GM10266 (cell line): Measurements from ENCODE around the gene CDKN2AIPNL.
A peak's percentile ranks its signal among the peaks of the same experiment; 100 is the strongest.
"Not testable (repeated sequence)": the region's sequence is repeated elsewhere in the genome, so short reads cannot be mapped to it uniquely, and the experiment has no call there.

Experiments used
- DNase-seq: peaks from one replicate; pipeline ENCODE4 v3.0.0; 2012; ENCODE audit errors: extremely low spot score
- TF ChIP-seq, protein P1 (sequence below): IDR thresholded peaks from 2 replicates; pipeline ENCODE4 v1.5.1; 2012; ENCODE audit warnings: mild to moderate bottlenecking, low read depth; ENCODE audit not compliant: control insufficient read depth, insufficient read depth; ENCODE audit errors: missing control alignments

Gene CDKN2AIPNL

GRCh38 chr5:134374232-134374631, 37.4 kb downstream of the CDKN2AIPNL start:
- no peak for DNase-seq
- TF ChIP-seq, protein P1, sequence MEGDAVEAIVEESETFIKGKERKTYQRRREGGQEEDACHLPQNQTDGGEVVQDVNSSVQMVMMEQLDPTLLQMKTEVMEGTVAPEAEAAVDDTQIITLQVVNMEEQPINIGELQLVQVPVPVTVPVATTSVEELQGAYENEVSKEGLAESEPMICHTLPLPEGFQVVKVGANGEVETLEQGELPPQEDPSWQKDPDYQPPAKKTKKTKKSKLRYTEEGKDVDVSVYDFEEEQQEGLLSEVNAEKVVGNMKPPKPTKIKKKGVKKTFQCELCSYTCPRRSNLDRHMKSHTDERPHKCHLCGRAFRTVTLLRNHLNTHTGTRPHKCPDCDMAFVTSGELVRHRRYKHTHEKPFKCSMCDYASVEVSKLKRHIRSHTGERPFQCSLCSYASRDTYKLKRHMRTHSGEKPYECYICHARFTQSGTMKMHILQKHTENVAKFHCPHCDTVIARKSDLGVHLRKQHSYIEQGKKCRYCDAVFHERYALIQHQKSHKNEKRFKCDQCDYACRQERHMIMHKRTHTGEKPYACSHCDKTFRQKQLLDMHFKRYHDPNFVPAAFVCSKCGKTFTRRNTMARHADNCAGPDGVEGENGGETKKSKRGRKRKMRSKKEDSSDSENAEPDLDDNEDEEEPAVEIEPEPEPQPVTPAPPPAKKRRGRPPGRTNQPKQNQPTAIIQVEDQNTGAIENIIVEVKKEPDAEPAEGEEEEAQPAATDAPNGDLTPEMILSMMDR = no peak

DNA sequence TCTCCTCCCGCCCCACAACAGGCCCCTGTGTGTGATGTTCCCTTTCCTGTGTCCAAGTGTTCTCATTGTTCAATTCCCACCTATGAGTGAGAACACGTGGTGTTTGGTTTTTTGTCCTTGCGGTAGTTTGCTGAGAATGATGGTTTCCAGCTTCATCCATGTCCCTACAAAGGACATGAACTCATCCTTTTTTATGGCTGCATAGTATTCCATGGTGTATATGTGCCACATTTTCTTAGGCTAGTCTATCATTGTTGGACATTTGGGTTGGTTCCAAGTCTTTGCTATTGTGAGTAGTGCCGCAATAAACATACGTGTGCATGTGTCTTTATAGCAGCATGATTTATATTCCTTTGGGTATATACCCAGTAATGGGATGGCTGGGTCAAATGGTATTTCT, 38.0 kb downstream of the CDKN2AIPNL start:
- DNase-seq = not testable (repeated sequence)

DNA sequence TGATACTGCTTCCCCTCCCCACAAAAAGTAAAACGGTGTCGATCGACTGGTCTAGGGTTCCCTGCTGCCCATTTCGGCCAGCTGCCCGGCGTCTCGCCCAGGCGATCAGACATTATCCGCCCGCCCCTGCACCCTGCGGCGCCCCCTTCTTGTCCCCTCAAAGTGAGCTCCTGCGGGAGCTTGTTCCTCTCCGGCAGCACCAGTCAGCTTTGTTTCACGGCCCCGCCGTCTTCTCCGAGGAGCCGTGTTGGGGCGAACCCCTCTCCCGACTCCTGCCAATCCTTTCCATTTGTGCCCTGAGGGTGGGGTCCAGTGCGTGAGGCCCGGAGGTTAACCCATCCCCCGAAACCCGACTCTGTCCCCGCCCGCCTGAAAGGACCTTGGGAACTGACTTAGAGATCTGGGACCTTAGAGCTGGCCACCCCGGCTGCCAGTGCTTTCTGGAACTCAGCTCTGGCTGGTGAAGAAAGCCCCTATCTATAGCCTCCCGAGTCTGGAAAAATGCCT, 39.8 kb downstream of the CDKN2AIPNL start:
- peak; percentile 21 for DNase-seq
- TF ChIP-seq, protein P1 = no peak

DNA sequence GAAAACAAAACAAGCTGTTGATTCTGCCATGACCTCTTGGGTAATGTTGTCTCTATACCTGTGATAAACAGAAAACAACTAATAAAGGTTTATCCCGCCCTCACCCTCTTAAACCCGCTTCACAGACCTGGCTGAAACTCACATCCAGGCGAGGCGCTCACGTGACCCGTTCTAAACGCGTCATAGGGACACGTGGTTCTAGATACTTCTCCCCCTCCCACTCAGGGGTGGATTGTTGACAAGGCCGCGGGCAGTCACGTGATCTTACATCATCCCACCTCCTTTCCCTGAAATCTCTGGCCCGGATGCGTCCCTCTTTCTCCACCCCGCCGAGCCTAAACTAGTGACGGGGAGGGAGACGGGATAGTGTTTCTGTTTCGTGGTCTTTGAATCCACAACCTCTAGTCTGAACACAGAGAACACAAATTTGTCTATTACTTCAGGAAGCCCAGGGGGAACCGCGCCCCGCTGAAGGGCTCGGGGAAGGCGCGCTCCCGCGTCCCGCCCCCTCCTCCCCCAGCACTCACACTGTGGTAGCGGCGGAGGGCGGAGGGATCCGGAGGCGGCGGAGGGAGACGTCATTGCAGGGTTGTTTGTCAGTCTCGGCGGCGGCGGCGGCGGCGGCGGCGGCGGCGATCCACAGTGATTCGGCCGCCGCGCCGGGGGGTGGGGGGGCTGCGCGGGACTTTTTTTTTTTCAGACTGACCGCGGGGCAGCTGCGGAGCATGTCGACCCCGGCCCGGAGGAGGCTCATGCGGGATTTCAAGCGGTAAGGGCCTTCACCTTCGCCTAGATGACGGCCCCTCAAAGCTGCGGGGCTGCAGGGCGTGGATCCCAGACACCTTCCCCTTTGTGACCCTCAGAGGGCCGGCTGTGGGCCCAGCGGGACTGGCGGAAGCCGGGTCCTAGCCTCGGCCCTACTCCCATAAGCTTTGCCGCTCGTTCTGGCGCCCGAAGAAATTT, 40.5 kb downstream of the CDKN2AIPNL start, which contains the start of gene UBE2B:
UBE2B (plus strand) TSS at position 699 of the 963 bp plus-strand sequence; CDS start at position 726, 27 bp downstream.
- peak; percentile 95 for DNase-seq
- TF ChIP-seq, protein P1 = no peak

GRCh38 chr5:134370311-134370870, 41.3 kb downstream of the CDKN2AIPNL start:
- peak; percentile 23 for DNase-seq
- TF ChIP-seq, protein P1 = no peak

DNA sequence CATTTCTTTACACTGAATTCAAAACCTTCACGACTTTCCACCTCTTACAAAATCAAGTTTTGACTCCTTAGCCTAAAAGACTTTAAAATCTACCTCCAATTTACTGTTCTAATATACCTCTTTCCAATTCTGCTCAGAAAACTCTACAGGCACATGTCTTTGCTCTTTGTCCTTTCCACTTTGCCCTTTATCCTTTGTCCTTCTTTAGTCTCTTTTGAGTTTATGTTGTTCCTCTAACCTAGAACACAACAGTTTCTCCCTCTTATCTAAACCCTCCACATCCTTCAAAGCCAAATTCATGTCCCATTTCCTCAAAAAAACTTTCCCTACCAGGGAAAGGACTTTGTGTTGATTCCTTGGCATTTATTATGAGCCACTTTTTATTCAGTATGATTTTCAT, 46.1 kb downstream of the CDKN2AIPNL start:
- TF ChIP-seq, protein P1 = no peak

DNA sequence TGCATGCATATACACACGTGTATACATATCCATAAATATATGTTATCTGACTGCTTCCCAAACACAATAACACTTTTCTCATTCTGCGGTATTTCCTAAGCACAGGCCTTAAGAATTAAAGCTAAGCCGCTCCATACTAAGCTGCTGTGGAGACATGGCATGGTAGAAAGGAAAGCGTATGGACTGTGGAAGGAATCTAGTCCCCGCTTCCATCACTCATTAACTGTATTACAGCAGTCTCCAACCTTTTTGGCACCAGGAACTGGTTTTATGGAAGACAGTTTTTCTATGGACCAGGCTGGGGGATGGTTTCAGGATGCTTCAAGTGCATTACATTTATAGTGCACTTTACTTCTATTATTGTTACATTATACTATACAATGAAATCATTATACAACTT, 56.0 kb downstream of the CDKN2AIPNL start:
- DNase-seq = no peak
- TF ChIP-seq, protein P1 = no peak

More for the DNA sequence above, 46.1 kb downstream of the CDKN2AIPNL start:
- DNase-seq = no peak
